GM12875 (cell line): ENCODE data around the gene GBX1.

Experiments used
- H3K4me3 ChIP-seq: one replicate; pipeline ENCODE4 v1.5.1; 2011; ENCODE audit warnings: low read depth, low read length, control low read depth
- TF ChIP-seq, protein P1 (sequence below): IDR thresholded peaks from 2 replicates; pipeline ENCODE4 v1.5.1; 2011; ENCODE audit warnings: low read depth, mild to moderate bottlenecking, control low read depth, inconsistent platforms, low read length, moderate library complexity, borderline replicate concordance; ENCODE audit not compliant: insufficient read depth

GBX1 gene

DNA sequence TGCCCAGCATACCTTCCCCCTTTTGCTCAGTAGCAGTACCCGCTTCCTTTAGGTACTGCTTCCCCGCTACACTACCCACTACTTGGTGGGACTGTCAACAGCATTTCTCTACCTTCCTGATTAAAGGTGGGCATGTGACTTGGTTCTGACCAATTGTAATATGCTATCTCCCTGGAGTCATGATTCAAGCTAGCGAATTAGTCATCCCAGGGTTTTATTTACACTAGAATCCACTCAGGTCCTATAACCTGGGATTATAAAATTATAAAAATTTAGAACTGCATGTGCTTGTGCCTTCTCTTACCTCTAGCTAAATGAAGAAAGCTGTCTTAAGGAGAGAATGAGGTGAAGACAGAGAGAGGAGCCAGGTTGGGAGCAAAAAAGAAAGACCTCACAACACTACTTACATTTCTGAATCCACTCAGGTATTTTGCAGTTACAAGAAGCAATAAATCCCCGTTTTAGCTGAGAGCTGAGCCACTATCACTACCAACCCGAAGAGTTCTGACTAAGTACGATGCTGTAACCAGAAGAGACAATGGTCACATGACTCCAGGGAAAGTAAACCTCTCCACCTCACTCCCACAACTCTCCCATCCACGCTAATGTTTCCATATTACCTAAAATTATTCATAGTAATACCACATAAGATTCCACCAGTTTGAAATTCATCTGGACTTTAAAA lies 9.7 kb downstream of the GBX1 start:
- no peak overlapping the region for H3K4me3 ChIP-seq
- TF ChIP-seq, protein P1, sequence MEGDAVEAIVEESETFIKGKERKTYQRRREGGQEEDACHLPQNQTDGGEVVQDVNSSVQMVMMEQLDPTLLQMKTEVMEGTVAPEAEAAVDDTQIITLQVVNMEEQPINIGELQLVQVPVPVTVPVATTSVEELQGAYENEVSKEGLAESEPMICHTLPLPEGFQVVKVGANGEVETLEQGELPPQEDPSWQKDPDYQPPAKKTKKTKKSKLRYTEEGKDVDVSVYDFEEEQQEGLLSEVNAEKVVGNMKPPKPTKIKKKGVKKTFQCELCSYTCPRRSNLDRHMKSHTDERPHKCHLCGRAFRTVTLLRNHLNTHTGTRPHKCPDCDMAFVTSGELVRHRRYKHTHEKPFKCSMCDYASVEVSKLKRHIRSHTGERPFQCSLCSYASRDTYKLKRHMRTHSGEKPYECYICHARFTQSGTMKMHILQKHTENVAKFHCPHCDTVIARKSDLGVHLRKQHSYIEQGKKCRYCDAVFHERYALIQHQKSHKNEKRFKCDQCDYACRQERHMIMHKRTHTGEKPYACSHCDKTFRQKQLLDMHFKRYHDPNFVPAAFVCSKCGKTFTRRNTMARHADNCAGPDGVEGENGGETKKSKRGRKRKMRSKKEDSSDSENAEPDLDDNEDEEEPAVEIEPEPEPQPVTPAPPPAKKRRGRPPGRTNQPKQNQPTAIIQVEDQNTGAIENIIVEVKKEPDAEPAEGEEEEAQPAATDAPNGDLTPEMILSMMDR = no peak

DNA sequence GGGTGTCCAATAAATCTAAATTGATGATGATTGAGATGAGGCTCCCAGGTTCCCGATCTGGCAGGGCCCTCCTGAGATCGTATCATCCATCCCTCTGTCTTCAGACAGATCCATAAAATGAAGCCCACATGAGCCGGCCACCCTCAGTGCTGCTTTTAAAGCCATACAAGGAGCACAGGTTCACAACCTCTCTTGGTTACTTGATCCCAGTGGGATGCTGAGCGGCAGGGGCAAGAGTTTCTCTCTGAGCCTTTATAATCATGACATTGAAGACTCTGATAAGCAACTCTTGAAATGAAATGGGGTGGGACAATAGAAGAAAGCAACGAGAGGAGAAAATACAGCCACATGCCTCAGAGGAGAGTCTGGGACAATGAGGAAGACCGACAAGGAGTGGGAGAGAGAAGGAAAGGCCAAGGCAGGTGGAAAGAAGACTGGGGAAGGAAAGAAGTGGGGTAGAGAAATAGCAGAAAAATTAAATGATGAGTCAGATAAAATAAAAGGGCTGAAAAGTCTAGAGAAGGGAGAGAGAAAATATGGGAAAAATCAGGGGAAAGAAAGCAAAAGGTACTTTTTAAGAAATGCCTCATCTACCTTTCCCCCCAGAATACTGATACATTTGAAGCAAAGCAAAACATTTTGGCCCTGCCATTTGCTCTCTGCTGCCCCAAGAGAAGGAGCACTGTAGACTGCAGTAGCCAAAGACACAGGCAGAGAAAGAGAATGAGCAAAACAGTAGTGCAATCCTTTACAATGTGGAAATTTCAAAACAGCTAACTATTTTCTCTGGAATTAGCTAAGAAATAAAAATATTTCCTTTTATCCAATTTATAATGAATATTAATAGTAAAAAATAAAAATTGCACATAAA lies 14.6 kb downstream of the GBX1 start:
- H3K4me3 ChIP-seq = no peak overlapping the region
- TF ChIP-seq, protein P1 = no peak

DNA sequence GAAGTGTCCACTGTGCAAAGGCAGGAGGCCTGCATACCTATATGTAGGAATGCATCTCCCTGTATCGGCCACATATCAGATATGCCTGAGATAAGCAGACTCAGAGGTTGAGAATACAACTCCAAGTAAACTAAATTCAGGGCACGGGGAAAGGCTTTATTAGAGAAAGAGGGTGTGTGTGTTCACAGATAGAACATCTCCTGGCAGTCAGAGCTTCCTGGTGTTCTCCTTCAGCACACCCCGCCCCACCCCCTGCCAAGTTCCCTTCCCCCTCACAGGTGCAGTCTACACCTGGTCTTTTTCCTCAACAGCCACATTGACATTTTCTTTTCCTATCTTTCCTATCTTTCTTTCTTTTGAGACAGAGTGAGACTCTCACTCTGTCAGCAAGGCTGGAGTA lies 17.1 kb downstream of the GBX1 start:
- no peak overlapping the region for H3K4me3 ChIP-seq
- TF ChIP-seq, protein P1 = no peak

DNA sequence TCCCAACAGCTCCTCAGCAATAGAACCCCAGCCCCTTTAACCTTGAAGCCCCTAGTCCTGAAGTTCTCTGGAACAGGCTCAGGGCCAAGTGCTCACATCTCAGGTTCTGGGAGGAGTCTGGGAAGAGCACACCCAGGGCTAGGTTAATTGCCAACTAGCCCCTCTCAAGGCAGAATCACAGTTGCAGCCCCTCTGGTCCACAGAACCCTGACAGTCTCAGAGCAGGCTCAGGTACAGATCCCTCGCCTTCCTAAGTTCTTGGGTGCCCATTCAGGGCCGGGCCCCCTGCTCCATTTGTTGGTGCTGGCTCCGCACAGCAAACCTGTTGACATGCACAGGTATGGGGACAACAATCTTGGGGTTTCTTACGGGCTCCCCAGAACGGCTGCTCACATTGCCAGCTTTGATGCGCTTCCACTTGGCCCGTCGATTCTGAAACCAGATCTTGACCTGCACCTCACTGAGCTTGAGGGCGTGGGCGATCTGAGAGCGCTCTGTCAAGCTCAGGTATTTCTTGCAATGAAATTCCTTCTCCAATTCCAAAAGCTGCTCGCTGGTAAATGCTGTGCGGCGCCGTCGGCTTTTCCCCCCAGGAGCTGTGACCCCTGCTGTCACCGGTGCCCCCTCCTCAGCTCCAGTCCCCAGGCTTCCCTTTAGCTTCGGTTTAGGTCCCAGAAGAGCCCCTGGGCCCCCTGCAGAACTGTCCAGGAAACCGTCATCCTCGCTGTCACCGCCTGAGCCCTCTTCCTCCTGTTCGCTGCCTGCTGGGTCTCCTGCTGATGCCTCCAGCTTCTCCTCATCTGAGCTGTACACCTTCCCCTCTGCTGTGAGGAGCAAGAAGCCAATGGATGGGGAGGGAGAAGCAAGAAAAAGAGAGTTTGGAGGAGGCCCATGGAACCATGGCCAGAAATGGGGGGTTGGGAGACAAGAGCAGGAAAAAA lies 18.9 kb downstream of the GBX1 start:
- H3K4me3 ChIP-seq = no peak overlapping the region
- TF ChIP-seq, protein P1 = no peak

DNA sequence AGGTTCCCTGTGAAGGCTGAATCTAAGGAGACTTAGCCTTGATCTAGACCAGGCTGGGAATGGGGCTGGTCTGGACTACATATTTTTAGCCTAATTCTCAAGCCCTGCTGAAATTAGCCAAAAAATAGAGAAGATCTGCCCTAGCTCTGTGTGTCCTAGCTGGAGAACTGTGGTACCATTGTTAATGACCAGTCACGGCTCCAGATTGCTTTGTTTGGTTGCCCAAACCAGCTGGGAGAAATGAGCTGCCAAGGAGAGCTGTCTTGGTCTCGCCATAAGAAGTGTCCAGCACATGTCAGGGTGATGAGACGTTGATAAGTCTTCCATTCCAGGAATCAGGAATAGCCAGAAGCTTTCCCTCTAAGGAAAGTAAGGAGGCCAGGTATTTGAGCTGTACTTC lies 20.7 kb downstream of the GBX1 start:
- H3K4me3 ChIP-seq = no peak overlapping the region
- TF ChIP-seq, protein P1 = no peak

DNA sequence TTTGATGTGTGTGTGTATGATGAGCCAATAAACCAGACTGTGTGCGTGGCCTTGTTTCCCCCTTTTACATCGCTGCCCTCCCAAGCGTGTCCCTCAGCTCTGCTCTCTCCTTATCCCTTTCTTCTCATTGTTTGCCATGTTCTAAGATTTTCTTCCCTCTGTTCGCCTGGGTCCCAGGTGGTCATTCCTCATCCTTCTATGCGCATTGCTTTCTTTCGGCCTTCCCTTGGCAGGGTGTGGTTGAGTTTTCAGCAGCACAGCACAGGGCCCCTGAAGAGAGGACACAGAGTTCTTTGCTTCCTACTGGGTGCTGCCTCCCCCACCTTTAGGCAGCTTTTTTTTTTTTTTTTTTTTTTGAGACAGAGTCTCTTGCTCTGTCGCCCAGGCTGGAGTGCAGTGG lies 23.1 kb downstream of the GBX1 start:
- no peak overlapping the region for H3K4me3 ChIP-seq

More for the DNA sequence above, 23.1 kb downstream of the GBX1 start:
- TF ChIP-seq, protein P1 = no peak
